PFSK-1 (cell line): ENCODE data around the gene RDH16.

ENCODE experiments used
- POLR2AphosphoS5 ChIP-seq: IDR thresholded peaks from 2 replicates; pipeline ENCODE4 v1.6.1; 2012; ENCODE audit warnings: low read depth, mild to moderate bottlenecking, control low read depth, low read length, moderate library complexity
- REST ChIP-seq, 2 experiments: IDR thresholded peaks; 2 replicates each; pipeline versions ENCODE4 v1.6.1 to v1.8.0; 2011 to 2012; ENCODE audit warnings: low read depth in 2 of 2, low read length in 2 of 2, control low read depth in 1 of 2, inconsistent platforms in 1 of 2, mild to moderate bottlenecking in 1 of 2, moderate library complexity in 1 of 2; ENCODE audit not compliant: insufficient read depth in 1 of 2
- TAF1 ChIP-seq: IDR thresholded peaks from 2 replicates; pipeline ENCODE4 v1.6.1; 2012; ENCODE audit warnings: low read length, control low read depth, borderline replicate concordance; ENCODE audit not compliant: insufficient read depth

DNA sequence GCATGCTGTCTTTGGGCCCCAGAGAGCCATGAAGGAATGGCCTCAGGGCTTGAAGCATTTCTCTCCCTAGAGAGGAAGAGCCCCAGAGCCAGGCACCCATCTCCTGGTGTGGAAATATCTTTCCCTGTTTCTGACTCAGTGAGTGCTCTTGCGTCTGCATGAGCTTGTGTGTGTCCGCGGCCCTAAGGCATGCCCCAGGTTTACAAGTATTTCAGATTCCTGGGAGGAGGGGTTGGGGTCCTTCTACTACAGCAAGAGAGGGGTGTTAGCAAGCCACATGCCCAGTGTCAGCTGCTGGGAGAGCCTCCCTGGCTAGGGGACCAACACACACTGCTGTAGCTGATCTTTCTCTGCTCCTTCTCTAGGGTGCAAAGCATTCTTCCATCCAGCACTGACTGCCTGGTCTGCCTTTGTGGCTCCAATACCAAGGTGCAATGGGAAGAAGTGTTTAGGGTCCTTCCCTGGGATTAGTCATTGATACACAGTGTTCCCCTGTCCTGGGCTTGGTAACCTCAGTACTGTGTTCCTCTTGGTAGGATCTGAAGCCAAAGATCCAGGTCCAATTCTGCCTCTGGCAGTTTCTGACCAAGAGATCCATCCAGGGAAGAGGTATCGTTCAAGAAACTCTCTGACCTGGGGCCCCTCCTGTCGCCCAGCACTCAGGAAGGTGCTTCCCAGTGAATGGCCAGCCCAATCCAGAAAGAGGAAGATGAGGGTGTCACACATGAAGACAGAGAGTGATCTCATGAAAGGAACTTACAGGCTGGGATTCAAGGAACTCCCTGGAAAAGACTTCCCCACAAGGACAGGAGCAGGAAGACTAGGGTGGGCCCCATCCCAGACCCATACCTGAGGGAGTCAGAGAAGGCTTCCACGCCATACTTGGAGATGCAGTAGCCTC lies 3.1 kb downstream of the RDH16 start:
- TF ChIP-seq POLR2AphosphoS5 (no peak), TAF1 (no peak), REST (IDR thresholded peaks at IDR 0.05; ENCODE audit: insufficient read depth in 1 of 2, low read depth in 2 of 2, low read length in 2 of 2) (no peak)
